ENCODE measurements around the gene GIMAP2.
"Not testable (repeated sequence)": the region's sequence is repeated elsewhere in the genome, so short reads cannot be mapped to it uniquely, and the experiment has no call there.

Gene GIMAP2

DNA sequence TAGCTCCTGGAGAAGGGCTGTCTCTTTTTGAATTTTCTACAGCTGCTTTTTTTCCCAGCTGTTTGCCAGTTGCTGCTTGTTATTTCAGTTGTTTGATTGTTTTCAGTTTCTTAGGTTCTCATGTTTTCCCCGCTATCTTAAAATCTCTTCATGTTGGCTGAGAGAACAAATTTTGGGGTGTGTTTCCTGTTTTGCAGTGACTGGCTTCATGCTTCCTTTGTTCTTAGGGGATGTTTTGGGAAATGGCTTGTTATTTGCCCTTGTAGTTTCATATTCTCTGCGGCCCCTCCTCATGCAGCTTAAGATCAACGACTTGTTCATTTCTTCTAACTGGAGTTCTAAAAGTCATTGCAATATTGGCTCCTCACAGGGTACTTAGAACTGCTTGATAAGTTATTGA is 8.7 kb upstream of the GIMAP2 start:
- not testable (repeated sequence) for DNase-seq (ENCODE audit: low read depth)

- not testable (repeated sequence) for DNase-seq (ENCODE audit: low read depth)
Observed at GRCh38 chr7:150678601-150679000, 6.9 kb upstream of the GIMAP2 start.

GRCh38 chr7:150680364-150680763 is 5.1 kb upstream of the GIMAP2 start:
- not testable (repeated sequence) for DNase-seq (ENCODE audit: low read depth)

DNA sequence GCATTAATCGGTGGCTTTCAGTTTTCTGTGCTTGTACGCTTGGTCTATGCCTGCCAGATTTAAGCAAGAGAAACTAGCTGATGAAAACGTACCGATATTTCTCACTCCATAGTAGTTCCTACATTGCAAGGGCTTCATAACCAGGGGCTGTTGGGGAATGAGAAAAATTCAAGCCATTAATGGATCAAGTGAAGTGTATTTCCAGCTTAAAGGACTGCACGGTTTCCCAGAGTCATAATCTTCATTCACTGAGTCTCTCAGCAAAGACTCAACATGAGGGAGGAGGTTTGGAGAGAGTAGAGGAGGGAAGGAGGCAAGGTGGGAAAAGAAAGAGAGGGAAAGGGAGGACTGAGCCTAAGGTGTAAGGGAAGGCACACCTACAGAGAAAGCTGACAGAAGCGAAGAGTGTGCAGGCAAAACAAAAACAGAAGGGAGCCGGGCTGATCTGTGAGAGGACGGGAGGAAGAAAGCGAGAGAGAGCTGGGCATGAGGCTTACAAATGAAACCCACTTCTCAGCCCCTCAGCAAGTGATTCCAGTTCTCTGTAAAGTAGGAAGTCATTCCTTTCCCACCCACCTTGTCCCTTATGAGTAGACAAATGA is 625 bp downstream of the GIMAP2 start:
- peak; percentile 2 for DNase-seq (ENCODE audit: low read depth)

DNA sequence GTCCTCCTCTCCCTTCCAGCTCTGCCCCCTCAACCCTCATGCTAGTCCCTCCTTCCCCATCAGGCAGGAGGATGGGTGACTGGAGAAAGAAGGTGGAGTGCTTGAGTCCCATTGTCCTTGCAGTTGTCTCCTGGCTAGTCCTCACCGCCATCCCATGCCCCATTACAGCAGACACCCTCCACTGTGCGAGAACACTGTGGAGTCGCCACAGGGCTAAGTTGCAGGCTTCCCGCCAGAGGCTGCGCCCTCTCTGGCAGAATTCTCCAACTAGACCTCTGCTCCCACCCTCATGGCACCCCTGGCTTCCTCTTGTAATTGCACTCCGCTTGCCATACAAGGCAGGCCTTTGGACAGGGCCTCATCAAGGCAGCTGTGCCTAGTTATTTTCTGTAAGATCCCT is 3.1 kb downstream of the GIMAP2 start:
- no peak for DNase-seq (ENCODE audit: low read depth)

DNA sequence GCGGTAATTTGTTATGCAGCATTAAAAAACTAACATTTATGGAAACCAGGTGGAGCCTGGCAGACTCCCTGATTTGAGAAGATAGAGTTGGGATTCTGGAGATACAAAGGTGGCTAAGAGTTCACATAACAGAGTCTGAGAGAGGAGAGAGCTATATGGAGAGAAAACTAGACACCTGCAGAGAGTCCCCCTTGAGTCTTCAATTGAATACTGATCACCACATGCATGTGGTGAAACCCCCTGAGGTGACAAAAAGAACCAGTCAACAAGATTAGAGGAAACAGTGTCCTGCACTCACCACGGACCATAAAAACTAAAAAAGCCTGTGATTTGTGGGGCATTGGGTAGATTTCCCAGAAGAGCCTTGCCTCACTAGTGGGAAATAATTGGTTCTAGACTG is 10.1 kb downstream of the GIMAP2 start:
- no peak for DNase-seq (ENCODE audit: low read depth)

DNA sequence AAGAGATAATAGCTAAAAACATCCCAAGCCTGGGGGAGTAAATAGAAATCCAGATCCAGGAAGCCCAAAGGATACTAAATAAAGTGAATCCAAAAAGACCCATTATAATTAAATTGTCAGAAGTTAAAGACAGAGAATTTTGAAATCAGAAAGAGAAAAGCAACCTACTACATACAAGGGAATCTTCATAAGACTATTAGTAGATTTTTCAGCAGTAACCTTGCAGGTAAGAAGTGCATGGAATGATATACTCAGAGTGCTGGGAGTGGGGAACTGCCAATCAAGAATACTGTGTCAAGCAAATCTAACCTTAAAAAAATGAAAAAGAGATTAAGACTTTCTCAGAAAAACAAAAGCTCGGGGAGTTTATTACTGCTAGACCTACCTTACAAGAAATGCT is 17.7 kb downstream of the GIMAP2 start:
- no peak for DNase-seq (ENCODE audit: low read depth)

- DNase-seq (ENCODE audit: low read depth), result no peak
Observed at GRCh38 chr7:150715293-150715692, 29.8 kb downstream of the GIMAP2 start.

- DNase-seq (ENCODE audit: low read depth), result no peak
Observed at GRCh38 chr7:150715738-150716137, 30.2 kb downstream of the GIMAP2 start.

DNA sequence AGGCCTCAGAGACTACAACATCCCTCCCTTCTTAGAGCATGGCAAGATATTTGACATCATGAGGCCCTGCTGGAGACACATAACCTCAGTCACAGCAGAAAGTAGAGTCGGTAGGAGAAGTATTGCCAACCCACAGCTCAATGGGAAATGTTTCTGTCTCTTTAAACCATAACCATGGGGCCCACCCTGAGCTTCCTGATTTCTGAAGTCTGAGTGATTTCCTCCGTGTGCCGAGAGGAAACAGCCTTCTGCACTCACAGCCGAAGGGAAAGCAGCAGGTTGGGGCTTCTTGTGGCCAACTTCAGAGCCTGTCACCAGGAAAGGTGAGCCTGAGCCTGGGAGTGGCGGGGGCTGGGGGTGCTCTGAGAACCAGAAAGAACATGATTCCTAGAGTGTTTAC is 30.9 kb downstream of the GIMAP2 start, which contains the start of gene GIMAP1:
Gene GIMAP1, plus strand, starts transcription at position 246 of the 400 bp plus-strand sequence. CDS start 2,435 bp downstream, outside the sequence.
- no peak for DNase-seq (ENCODE audit: low read depth)

DNA sequence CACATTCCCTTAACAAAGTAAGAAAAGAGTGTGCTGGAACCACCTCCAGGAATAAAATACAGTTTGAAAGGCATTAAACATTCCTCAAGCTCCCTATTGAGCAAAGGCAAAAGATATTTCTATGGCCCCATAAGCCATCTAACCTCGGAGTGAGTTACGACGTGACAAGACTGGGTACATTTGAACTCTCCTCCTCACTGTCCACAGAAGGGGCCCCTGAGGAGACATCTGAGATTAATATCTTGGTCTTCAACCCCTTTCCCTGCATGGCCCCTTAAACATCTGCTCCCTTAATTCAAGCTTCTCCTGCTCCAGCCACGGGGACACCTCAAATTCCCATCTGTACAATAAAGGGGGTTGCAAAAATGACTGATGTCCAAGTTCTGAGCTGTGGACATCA is 31.4 kb downstream of the GIMAP2 start:
- DNase-seq (ENCODE audit: low read depth), result no peak

- no peak for DNase-seq (ENCODE audit: low read depth)
Observed at GRCh38 chr7:150717814-150718420, 32.4 kb downstream of the GIMAP2 start.

GRCh38 chr7:150719436-150719835 is 33.9 kb downstream of the GIMAP2 start:
- no peak for DNase-seq (ENCODE audit: low read depth)

GRCh38 chr7:150719960-150720891 is 34.7 kb downstream of the GIMAP2 start:
- DNase-seq (ENCODE audit: low read depth), result no peak

DNA sequence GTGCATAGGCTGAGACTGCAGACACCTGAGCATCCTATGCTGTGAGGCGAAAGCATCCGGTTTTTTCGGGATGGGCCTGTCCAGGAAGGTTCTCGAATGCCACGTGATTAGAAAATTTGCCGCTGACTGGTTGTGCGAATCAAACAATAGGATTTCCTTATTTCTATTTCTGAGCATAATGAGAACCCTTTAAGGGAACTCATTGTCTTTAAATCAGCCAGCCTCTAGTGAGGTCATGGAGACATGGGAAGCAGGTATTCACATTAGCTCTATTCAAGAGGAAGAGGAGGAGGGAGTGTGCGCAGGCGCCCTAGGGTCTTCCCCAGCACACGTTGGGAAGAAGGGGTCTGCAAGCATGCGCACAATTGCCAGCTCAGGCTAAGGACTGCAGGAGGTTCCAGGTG is 36.5 kb downstream of the GIMAP2 start:
- no peak for DNase-seq (ENCODE audit: low read depth)

- DNase-seq (ENCODE audit: low read depth), result no peak
Observed at GRCh38 chr7:150722431-150722931, 37.0 kb downstream of the GIMAP2 start.

GRCh38 chr7:150723467-150723866 is 38.0 kb downstream of the GIMAP2 start:
- no peak for DNase-seq (ENCODE audit: low read depth)

- DNase-seq (ENCODE audit: low read depth), result no peak
Observed at GRCh38 chr7:150727381-150727780, 41.9 kb downstream of the GIMAP2 start.

DNA sequence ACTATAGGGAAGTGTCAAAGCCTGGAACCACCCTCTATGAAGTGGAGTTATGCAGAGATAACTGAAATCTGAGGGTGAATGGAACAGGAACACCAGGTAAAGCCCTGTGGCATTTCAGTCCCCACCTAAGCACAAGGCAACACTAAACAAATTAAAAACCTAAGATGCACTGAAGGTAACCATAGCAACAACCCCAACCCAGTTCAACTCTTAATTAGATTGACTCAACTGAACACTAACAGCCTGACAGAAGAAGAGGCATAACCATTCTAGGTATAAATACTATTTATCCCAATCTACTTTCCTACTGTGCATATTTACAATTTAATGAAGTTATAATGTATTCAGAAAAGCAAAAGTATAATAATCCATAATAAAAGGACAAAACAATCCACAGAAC is 42.5 kb downstream of the GIMAP2 start:
- DNase-seq (ENCODE audit: low read depth), result no peak

GRCh38 chr7:150728609-150729008 is 43.1 kb downstream of the GIMAP2 start:
- DNase-seq (ENCODE audit: low read depth), result no peak

DNA sequence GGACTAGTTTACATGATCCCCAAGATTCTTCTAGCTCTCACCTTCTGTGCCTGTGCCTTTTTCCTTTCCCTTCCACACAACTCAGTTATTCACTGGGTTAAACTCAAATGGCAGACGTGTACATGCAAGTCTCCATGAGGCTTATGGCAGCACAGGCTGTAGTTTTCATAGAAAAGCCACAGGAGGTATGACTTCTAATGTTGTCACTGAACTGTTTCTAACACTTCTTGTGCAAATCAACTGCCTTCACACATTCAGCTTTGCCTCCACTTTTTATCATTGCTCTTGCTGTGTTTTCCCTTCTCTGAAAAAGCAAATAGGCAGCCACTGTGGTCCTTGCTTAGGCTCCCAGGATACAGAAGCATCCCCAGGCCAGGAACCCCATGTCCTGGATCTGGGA is 46.4 kb downstream of the GIMAP2 start:
- no peak for DNase-seq (ENCODE audit: low read depth)

DNA sequence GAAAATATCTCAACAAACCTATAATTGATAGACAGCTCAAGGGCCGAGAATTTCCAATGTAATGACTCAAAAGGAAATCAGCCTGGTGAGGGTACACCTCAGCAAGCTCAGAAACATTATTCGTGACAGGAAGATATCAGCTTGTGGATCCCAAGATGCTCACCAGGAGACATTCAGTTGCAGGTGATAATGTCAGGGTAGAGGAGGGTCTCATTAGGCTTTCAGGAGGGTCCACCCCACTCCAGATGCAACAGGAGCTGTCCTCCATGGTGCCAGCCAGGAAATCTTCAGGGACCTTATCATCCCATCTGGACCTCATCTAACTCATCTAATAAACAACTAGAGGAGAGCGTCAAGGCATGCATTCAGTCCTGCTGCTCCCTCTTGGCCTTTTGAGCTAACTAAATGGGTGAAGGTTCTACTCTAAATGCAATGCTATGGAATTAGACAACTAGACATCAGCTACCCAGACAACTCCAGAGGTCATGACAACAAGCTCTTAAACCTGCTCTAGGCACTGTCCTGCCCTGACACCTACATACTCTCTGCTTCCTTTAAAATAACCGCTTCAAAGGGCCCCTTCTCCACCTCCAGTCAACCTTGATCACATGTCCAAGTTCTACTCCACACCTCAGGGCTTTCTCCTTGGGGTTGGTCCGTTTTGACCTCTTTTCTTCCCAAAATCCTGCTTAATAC is 47.4 kb downstream of the GIMAP2 start:
- no peak for DNase-seq (ENCODE audit: low read depth)
